Measurements from ENCODE around the gene DUSP7.
"Not testable (repeated sequence)": the region's sequence is repeated elsewhere in the genome, so short reads cannot be mapped to it uniquely, and the experiment has no call there.

Gene DUSP7

DNA sequence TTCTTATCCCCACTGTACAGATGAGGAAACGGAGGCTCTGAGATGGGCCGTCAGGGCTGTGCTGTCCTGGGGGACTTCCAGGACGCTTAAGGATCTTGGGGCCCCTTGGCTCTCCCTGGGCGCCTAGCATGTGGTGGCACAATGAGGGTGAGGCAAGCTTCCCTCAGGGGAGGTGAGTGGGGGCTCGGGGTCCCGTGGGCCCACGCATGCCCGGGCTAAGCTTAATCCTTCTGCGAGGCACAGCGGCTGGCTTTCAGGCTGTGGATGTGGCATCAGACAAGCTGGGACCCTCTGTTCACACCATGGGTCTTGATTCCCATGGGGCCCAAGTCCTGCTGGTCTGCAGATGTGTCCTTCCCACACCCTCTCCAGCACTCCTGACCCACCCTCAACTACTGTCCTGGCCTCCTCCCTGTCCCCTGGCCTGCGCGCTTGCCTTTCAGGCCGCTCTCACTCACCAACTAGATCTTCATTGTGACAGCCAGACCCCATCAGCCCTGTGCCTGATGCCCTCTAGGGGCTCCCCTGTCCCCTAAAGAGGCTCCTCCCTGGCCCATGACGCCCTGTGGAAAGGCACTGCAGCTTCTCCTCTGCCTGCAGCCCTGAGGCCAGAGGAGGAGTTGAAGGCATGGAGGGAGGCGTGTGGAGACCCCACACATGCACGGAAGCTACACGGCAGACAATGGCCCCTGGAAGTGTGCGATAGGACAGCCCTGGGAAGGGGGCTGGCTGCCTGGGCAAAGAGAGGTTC is 11.3 kb downstream of the DUSP7 start:
- peak; percentile 63 for DNase-seq

GRCh38 chr3:52043750-52044149 is 12.6 kb downstream of the DUSP7 start:
- DNase-seq: peak; percentile 95

- DNase-seq: not testable (repeated sequence)
Observed at GRCh38 chr3:52043039-52043438, 13.3 kb downstream of the DUSP7 start.

GRCh38 chr3:52041118-52041731 is 15.1 kb downstream of the DUSP7 start:
- peak; percentile 76 for DNase-seq

- DNase-seq: no peak
Observed at GRCh38 chr3:52040600-52040999, 15.8 kb downstream of the DUSP7 start.

DNA sequence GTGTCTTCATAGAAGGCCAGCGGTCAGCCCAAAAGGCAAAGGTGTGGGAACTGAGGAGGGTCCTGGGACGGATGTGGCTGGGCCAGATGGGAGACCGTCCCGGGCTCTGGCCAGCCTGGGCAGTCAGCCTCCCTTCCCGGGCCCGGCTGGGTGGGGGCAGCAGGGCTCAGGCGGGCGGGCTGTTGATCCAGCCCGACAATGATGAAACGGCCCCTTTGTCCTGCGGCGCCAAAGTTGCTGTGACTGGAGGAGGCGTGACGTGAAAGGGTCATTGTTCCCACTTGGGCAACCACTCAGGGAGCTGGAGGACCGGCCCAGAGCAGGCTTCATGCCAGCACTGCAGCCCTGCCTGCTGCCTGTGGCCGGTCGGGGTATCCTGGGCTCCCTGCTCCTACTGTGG is 16.5 kb downstream of the DUSP7 start:
- no peak for DNase-seq

DNA sequence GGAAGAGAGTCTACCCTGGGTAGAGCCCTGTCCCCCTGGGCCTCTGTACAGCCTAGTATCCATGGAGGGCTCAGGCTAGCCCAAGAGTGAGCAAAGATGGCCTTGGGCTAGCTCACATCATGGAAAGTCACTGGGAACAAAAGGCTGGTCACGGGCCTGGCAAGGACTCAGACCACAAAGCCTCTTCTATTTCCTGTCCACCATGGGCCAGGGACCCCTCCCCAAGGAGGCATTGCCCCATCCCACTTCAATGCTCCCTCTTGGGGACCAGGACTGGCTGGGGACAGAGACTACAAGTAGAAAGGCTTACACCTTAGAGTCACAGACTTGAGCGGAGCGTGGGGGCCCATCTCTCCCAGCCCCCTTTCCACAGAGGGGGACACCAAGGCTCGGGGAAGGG is 16.9 kb downstream of the DUSP7 start:
- no peak for DNase-seq

GRCh38 chr3:52038227-52038626 is 18.1 kb downstream of the DUSP7 start:
- DNase-seq: no peak

DNA sequence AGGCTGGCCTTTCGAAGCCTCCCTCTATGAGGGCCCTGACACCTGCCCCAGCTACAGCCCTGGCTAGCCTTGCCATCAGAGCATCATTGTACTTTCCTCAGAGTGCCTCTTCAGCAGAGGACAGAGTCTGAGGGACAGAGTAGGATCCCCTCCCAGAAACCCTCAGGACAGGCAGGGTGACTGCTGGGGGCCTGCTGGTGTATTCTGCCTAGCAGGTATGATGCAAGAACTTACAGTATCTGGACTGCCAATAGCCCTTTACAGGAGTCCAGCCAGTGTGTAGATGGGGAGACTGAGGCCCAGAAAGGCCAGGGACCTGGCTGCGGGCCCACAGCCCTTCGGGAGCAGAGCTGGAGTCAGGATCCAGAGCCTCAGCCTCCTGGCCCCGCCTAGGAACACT is 19.1 kb downstream of the DUSP7 start:
- no peak for DNase-seq

DNA sequence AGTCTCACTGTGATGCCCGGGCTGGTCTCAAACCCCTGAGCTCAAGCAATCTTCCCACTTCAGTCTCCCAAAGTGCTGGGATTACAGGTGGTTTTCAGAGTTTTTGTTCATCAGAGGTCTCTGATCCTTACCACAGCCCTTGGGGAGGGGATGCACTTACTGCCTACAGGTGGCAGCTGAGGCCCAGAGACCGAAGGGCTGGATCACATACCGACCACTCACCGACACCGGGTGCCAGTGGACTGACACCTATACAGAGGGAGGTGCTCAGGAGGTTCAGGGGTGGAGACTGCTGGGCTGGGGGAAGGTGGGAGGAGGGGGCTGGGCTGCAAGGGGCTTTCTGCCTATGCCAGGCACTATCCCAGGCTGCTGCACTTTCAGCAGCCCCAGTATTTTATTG is 19.5 kb downstream of the DUSP7 start:
- peak; percentile 42 for DNase-seq

DNA sequence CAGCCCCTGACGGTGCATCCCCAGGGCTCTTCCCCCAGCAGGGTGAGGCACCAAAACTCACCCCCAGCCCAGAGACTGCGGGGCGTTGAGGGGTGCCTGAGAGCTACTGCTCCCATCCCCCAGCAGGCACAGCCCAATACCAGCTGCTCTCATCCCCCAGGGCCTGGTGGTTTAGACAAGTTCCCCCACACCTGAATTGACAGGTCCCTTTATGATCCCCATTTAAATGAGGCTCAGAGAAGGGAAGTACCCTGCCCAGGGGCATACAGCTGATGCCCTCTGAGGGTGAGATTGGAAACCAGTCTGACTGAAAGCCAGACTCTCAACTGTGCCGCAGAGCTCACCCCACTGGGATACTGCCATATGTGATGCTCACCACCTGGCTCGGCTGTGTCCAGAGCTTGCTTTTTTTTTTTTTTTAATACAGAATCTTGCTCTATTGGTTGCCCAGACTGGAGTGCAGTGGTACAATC is 20.1 kb downstream of the DUSP7 start:
- no peak for DNase-seq

DNA sequence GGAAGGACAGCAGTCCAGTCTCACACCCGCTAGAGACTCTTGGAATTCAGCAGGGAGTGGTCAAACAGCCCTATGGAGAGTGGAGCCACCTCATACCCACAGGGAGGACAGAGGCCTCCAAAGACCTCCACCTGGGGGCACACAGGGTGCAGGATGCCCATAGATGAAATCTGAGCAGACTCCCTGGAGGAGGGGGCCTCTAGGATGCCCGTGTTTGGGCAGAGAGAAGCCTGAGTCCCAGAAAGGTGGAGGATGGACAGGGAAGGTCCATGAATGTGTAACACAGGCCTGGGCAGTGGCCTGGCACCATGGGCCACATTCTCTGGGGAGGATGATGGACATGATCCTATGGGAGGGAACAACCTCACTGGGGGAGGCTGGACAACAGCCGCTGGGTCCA is 21.7 kb downstream of the DUSP7 start:
- no peak for DNase-seq

DNA sequence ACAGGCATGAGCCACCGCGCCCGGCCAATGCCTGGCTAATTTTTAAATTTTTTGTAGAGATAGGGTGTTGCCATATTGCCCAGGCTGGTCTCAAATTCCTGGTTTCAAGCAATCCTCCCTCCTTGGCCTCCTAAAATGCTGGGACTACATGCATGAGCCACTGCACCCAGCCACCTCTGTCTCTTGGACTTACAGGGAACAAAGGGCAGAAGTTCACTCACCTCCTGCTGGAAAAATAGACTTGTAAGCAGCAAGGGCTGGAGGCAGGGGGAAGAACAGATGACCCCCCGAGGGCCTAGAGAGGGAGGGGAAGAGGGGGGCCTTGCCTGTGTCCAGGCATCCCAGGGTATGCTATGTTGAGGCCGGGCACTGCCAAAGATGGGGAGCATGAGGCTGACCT is 22.2 kb downstream of the DUSP7 start:
- no peak for DNase-seq

- DNase-seq: not testable (repeated sequence)
Observed at GRCh38 chr3:52033748-52034147, 22.6 kb downstream of the DUSP7 start.

DNA sequence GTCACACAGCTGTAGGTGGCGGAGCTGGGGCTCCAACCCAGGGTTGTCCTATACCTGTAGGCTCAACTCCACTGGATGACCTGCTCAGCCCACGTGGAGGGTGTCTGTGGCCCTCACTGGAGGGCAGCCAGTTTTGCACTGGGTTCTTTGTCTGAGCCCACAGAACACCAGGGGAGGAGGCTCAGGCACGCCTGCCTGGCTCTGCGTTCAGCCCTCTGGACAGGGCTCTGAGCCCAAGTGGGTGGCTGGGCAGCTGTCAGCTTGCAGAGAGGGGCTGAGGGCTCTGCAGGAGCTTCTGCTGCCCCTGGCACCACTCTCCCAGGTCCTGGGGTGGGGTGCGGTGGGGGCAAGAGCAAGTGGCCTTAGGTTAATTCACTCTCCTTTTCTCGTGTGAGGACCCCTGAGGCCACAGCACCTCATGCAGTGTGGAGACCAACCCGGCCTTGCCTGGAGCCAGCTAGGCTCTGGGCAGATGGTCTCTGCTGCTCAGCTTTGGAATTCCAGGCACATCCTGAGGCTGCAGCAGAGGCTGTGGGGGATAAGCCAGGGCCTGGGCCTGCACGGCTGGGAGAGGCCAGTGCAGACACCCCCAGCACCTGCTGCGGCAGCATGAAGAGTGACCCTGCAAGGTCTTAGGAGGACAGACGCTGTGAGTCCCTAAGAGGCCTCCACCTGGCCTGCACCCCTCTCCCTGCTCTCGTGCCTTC is 23.5 kb downstream of the DUSP7 start:
- DNase-seq: peak; percentile 90

DNA sequence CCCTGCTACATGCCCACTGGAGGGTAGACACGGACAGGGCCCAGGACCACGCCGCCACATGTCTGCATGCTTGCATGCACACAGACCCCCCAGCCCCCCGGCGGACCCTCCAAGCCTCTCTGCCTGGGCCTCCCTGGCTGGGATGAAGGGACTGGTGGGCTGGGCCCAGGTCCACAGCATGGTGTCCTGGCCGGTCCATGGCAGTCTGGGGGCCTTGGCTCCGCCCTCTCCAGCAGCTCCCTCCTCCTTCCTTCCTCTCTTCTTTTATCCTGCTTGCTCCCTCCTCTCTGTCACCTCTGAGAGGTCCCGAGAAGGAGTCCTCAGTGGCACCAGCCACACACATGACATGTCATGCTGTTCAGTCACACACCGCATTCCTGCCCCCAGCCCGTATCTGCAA is 24.5 kb downstream of the DUSP7 start:
- DNase-seq: no peak

DNA sequence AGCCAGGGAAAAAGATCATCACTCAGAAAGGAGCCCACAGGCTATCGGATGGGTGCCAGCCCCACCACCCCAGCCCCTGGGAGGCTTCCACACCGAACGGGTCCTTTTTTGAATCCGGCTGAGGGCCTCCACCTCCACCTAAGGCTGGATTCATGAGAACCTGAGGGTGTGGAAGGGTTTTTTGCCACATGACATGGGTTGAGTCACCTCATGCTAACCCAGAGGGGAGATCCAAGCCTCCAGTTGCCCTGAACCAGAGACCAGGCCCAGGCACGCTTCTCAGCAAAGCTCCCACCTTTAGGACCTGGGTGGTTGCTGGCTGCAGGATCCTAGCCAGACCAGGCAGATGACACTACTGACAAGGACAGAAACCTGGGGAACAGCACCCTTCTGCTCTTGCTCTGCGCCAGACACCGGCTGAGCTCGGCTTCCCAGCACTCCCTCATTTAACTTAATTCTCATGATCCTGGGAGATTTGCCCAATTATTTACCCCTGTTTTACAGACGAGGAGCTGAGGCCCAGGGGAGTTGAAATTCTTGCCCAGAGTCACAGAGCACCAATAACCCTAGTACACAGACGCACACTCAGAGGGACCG is 25.6 kb downstream of the DUSP7 start:
- no peak for DNase-seq

GRCh38 chr3:52029535-52029934 is 26.8 kb downstream of the DUSP7 start:
- DNase-seq: no peak

- DNase-seq: no peak
Observed at GRCh38 chr3:52029053-52029452, 27.3 kb downstream of the DUSP7 start.

DNA sequence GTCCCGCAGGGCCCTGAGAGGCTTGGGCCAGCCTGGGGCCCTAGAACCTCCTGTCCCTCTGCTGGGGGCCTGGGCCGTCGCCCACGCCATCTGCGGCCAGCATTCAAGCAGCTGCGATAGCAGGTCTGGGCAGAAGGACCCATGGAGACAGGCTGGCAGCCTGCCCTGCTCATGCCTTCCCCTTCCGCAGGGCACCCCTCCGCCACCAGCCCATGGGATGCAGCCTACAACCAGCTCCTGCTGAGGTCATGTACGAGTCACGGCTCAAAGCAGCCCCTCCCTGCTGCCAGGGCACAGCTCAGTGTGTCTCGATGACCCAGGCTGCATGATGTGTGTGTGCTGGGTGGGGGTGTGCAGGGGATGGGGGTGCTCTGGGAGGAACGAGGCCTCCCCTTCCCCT is 27.8 kb downstream of the DUSP7 start:
- no peak for DNase-seq

- DNase-seq: peak; percentile 95
Observed at GRCh38 chr3:52026041-52026440, 30.3 kb downstream of the DUSP7 start.

DNA sequence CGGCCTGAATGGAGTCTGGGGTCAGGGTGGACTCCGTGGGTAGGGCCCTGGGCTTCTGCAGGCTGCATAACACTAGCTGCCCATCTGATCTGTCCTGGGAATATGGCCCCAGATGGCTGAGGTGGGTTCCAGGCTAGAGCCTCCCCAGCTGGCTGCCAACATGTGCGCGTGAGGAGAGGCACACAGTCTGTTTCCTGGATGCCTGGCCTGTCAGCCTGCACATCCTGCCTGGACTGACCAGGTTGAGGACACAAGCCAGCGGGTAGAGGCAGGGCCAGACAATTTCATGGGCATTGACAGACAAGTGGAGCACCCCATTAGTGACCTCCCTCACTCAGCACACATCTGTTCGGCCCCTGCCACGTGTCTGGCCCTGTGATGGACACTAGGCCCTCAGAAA is 30.9 kb downstream of the DUSP7 start:
- DNase-seq: peak; percentile 71

DNA sequence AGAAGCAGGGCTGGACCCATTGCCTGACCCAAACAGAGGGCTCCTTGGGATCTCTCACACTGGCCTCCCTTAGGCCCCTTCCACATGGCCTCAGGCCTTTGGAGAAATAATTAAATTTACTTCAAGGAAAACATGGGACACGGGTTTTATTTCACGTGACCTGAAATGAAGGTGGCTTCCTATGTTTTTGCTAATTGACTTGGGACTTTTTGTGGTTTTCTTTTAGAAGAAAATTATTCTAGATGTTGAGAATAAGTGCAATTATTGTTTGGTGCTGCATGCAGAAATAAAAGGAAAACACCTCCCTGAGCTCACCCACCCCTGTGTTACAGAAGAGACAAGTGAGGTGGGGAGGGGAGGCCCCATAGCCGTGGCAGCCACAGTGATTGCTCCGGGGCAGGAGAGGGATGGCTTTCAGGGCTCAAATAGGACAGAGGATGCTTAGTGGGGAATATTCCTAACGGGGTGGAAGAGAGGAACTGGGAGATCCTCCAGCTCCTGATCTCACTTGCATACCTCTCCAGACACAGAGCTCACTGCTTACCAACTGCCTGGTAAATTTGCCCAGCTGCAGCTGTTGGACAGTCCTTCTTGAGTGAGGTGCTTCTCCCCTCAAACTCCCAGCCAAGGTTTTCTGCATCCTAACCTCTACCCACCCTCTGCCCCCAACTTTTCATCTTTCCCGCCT is 31.5 kb downstream of the DUSP7 start:
- no peak for DNase-seq

All from NCI-H82 (cell line).